SK-N-SH (cell line): Measurements from ENCODE around the gene SBF2. TPM values are rescaled to one million over a fixed set of nuclear protein-coding genes. Genes with fewer than 3 reads are reported as not detected.

Source experiments
- CTCF ChIA-PET: fragments of 300-600, 350-600 bp; formaldehyde crosslinking; extraction: SDS; loops from one replicate; lab custom pipeline; 2021; lab: Yijun Ruan, JAX
- POLR2A ChIA-PET: fragments of 350-600 bp; sonication (Branson Sonifier 250); formaldehyde crosslinking; extraction: SDS; loops from one replicate; lab custom pipeline; 2020; ENCODE audit warnings: antibody characterized with exemption, inconsistent platforms; lab: Yijun Ruan, JAX
- DNase-seq: peaks from one replicate; pipeline ENCODE4 v3.0.0; 2012
- H2AFZ ChIP-seq: fragments of 200-600 bp; sonication (generic); 2 replicates; pipeline ENCODE4 v1.8.1; 2016; ENCODE audit warnings: antibody characterized with exemption, mild to moderate bottlenecking, low read depth
- H3F3A ChIP-seq: fragments of 200-600 bp; sonication (generic); replicated peaks from 2 replicates; pipeline ENCODE3; 2016; ENCODE audit warnings: antibody characterized with exemption, mild to moderate bottlenecking; ENCODE audit not compliant: insufficient read depth
- H3K27ac ChIP-seq, 2 experiments: fragments of 200-500 bp in 1 of 2; fragments of 200-600 bp in 1 of 2; sonication (Bioruptor generic) in 1 of 2; sonication (generic), shearing (Covaris generic) in 1 of 2; 2 replicates each; pipeline versions ENCODE4 v1.5.1 to v1.6.1; 2014 to 2016; ENCODE audit warnings: low read depth in 2 of 2, inconsistent platforms in 1 of 2, low read length in 1 of 2, mild to moderate bottlenecking in 1 of 2, mixed read lengths in 1 of 2
- H3K27me3 ChIP-seq: fragments of 200-600 bp; sonication (generic), shearing (Covaris generic); 2 replicates; pipeline ENCODE4 v1.6.1; 2016; ENCODE audit warnings: mixed run types; ENCODE audit not compliant: insufficient read depth
- H3K36me3 ChIP-seq, 2 experiments: fragments of 200-500 bp in 1 of 2; fragments of 200-600 bp in 1 of 2; sonication (Bioruptor generic) in 1 of 2; sonication (generic) in 1 of 2; replicated peaks in 1 of 2; 2 replicates each; pipeline versions ENCODE3 to v1.5.1; 2014 to 2016; ENCODE audit warnings: low read length in 1 of 2, mild to moderate bottlenecking in 1 of 2; ENCODE audit not compliant: insufficient read depth in 2 of 2, control insufficient read depth in 1 of 2
- H3K4me1 ChIP-seq, 2 experiments: fragments of 200-500 bp in 1 of 2; fragments of 200-600 bp in 1 of 2; sonication (Bioruptor generic) in 1 of 2; sonication (generic), shearing (Covaris generic) in 1 of 2; 2 replicates each; pipeline versions ENCODE4 v1.5.1 to v1.6.1; 2014 to 2016; ENCODE audit warnings: low read depth in 1 of 2, low read length in 1 of 2, mixed run types in 1 of 2; ENCODE audit not compliant: insufficient read depth in 2 of 2, control insufficient read depth in 1 of 2
- H3K4me2 ChIP-seq: fragments of 200-600 bp; sonication (generic), shearing (Covaris generic); 2 replicates; pipeline ENCODE4 v1.6.1; 2017; ENCODE audit warnings: mixed run types
- H3K4me3 ChIP-seq, 2 experiments: fragments of 200-500 bp in 1 of 2; fragments of 200-600 bp in 1 of 2; sonication (Bioruptor generic) in 1 of 2; sonication (generic), shearing (Covaris generic) in 1 of 2; 2 replicates each; pipeline versions ENCODE4 v1.5.1 to v1.8.1; 2014 to 2016; ENCODE audit warnings: low read depth in 2 of 2, inconsistent platforms in 1 of 2, low read length in 1 of 2, mild to moderate bottlenecking in 1 of 2, mixed read lengths in 1 of 2, moderate library complexity in 1 of 2
- H3K79me2 ChIP-seq: fragments of 200-600 bp; sonication (generic); 2 replicates; pipeline ENCODE4 v1.8.1; 2017; ENCODE audit warnings: mild to moderate bottlenecking; ENCODE audit not compliant: insufficient read depth
- H3K9ac ChIP-seq: fragments of 200-600 bp; sonication (generic); 2 replicates; pipeline ENCODE4 v1.6.1; 2017; ENCODE audit warnings: mixed run types
- H3K9me2 ChIP-seq: fragments of 200-600 bp; sonication (generic); 2 replicates; pipeline ENCODE4 v1.6.1; 2017; ENCODE audit warnings: mixed run types
- H3K9me3 ChIP-seq: fragments of 200-600 bp; sonication (generic); 2 replicates; pipeline ENCODE4 v1.6.1; 2017; ENCODE audit warnings: mixed run types, mild to moderate bottlenecking, moderate library complexity
- H4K20me1 ChIP-seq: fragments of 200-600 bp; sonication (generic); 2 replicates; pipeline ENCODE4 v1.6.1; 2017; ENCODE audit warnings: mild to moderate bottlenecking, mixed run types; ENCODE audit not compliant: insufficient read depth
- CHD2 ChIP-seq: fragments of 150-350 bp; IDR thresholded peaks from 2 replicates; pipeline ENCODE4 v1.6.1; 2018; ENCODE audit warnings: low read length; ENCODE audit not compliant: partially characterized antibody
- FOSL2 ChIP-seq: IDR thresholded peaks from 2 replicates; pipeline ENCODE4 v1.4.0; 2012; ENCODE audit warnings: low read depth, mild to moderate bottlenecking, moderate library complexity, borderline replicate concordance
- FOXM1 ChIP-seq: IDR thresholded peaks from 2 replicates; pipeline ENCODE4 v1.4.0; 2012; ENCODE audit warnings: low read depth, mild to moderate bottlenecking
- GATA2 ChIP-seq: sonication (generic); formaldehyde crosslinking; IDR thresholded peaks from 2 replicates; pipeline ENCODE4 v1.5.0; 2020; ENCODE audit warnings: mild to moderate bottlenecking, missing genetic modification reagents
- NFIC ChIP-seq: IDR thresholded peaks from 2 replicates; pipeline ENCODE4 v1.4.0; 2012; ENCODE audit warnings: borderline replicate concordance
- NRF1 ChIP-seq: IDR thresholded peaks from 2 replicates; pipeline ENCODE4 v1.6.1; 2012; ENCODE audit warnings: low read depth, mild to moderate bottlenecking, low read length
- RAD21 ChIP-seq: IDR thresholded peaks from 2 replicates; pipeline ENCODE4 v1.6.1; 2012; ENCODE audit warnings: mild to moderate bottlenecking, low read length
- SIN3A ChIP-seq: IDR thresholded peaks from 2 replicates; pipeline ENCODE4 v1.6.1; 2012; ENCODE audit warnings: low read depth, mild to moderate bottlenecking, low read length, moderate library complexity, borderline replicate concordance
- SMC3 ChIP-seq: IDR thresholded peaks from 2 replicates; pipeline ENCODE4 v1.6.1; 2012; ENCODE audit warnings: low read depth, low read length, improper control_type of control experiment
- TEAD4 ChIP-seq: IDR thresholded peaks from 2 replicates; pipeline ENCODE4 v1.4.0; 2012; ENCODE audit warnings: mild to moderate bottlenecking, borderline replicate concordance; ENCODE audit not compliant: insufficient read depth
- USF1 ChIP-seq: IDR thresholded peaks from 2 replicates; pipeline ENCODE4 v1.4.0; 2012; ENCODE audit warnings: low read depth, borderline replicate concordance
- YY1 ChIP-seq: IDR thresholded peaks from 2 replicates; pipeline ENCODE4 v1.4.0; 2012; ENCODE audit warnings: low read depth, mild to moderate bottlenecking
- WGBS: methylation state at CpG from one replicate; pipeline ENCODE4 v1.1.6; 2017; ENCODE audit warnings: low lambda C conversion rate; 5-methylcytosine and 5-hydroxymethylcytosine counted together
- polyA plus RNA-seq, 3 experiments: library from polyadenylated mRNA; depleted of rRNA; stranded (reverse); fragments of >200 nt; gene quantifications; 2 replicates each; pipeline ENCODE4 v1.2.3, GENCODE V29; 2012
- TF ChIP-seq, protein P1 (sequence below): IDR thresholded peaks from 2 replicates; pipeline ENCODE4 v1.4.0; 2012; ENCODE audit warnings: low read depth, borderline replicate concordance
- TF ChIP-seq, protein P2 (sequence below): IDR thresholded peaks from 2 replicates; pipeline ENCODE4 v1.6.1; 2012; ENCODE audit warnings: mild to moderate bottlenecking, low read depth, low read length, moderate library complexity

The SBF2 gene
- polyA plus RNA-seq, 1 of the 3 experiments (the other 2 are of a cell fraction), result 23.0 TPM

DNA sequence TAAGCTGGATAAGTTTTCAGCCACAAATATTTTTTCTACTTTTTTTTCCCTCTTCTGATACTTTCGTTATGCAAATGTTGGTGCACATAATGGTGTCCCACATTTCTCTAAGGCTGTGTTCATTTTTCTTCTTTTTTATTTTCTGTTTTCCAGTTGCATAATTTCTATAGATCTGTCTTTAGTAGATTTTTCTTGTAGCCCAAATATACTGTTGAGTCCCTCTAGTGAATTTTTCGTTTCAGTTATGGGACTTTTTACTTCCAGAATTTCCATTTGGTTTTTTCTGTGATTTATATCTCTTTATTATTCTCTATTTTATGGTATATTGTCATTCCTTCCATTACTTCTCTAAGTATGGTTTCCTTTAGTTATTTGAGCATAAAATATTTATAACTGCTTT lies 558.1 kb downstream of the SBF2 start:
- Histone ChIP-seq H3K79me2 (no peaks in the 10 kb centered on the region; the same call in 1 of the 2 replicates), H3K36me3 (peaks cover 36 to 69% of the 10 kb centered on the region in 2 experiments), H3K4me2 (no peak overlapping the region), H4K20me1 (no peaks in the 10 kb centered on the region), H3K27ac (no peak overlapping the region), H2AFZ (no peak overlapping the region), H3K9me3 (no peaks in the 10 kb centered on the region), H3K4me1 (no peaks in the 10 kb centered on the region), H3K9ac (no peak overlapping the region), H3F3A (no peaks in the 10 kb centered on the region), H3K9me2 (no peaks in the 10 kb centered on the region), H3K4me3 (no peak overlapping the region), H3K27me3 (no peaks in the 10 kb centered on the region)
- ChIA-PET POLR2A (no interaction called here), CTCF (interaction anchor here (1.3 kb wide), 1 partner anchor 13 kb away, joined by 3 read pairs; no protein-coding TSS in a partner anchor)
- TF ChIP-seq USF1 (no peak), YY1 (no peak), NRF1 (no peak), CHD2 (no peak), SIN3A (no peak), FOSL2 (no peak), RAD21 (no peak), NFIC (no peak), GATA2 (CRISPR knock-in tag) (no peak), SMC3 (no peak), FOXM1 (no peak), TEAD4 (no peak)
- TF ChIP-seq, protein P1, sequence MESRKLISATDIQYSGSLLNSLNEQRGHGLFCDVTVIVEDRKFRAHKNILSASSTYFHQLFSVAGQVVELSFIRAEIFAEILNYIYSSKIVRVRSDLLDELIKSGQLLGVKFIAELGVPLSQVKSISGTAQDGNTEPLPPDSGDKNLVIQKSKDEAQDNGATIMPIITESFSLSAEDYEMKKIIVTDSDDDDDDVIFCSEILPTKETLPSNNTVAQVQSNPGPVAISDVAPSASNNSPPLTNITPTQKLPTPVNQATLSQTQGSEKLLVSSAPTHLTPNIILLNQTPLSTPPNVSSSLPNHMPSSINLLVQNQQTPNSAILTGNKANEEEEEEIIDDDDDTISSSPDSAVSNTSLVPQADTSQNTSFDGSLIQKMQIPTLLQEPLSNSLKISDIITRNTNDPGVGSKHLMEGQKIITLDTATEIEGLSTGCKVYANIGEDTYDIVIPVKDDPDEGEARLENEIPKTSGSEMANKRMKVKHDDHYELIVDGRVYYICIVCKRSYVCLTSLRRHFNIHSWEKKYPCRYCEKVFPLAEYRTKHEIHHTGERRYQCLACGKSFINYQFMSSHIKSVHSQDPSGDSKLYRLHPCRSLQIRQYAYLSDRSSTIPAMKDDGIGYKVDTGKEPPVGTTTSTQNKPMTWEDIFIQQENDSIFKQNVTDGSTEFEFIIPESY, result no peak
- TF ChIP-seq, protein P2, sequence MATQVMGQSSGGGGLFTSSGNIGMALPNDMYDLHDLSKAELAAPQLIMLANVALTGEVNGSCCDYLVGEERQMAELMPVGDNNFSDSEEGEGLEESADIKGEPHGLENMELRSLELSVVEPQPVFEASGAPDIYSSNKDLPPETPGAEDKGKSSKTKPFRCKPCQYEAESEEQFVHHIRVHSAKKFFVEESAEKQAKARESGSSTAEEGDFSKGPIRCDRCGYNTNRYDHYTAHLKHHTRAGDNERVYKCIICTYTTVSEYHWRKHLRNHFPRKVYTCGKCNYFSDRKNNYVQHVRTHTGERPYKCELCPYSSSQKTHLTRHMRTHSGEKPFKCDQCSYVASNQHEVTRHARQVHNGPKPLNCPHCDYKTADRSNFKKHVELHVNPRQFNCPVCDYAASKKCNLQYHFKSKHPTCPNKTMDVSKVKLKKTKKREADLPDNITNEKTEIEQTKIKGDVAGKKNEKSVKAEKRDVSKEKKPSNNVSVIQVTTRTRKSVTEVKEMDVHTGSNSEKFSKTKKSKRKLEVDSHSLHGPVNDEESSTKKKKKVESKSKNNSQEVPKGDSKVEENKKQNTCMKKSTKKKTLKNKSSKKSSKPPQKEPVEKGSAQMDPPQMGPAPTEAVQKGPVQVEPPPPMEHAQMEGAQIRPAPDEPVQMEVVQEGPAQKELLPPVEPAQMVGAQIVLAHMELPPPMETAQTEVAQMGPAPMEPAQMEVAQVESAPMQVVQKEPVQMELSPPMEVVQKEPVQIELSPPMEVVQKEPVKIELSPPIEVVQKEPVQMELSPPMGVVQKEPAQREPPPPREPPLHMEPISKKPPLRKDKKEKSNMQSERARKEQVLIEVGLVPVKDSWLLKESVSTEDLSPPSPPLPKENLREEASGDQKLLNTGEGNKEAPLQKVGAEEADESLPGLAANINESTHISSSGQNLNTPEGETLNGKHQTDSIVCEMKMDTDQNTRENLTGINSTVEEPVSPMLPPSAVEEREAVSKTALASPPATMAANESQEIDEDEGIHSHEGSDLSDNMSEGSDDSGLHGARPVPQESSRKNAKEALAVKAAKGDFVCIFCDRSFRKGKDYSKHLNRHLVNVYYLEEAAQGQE, result no peak
- 96% methylated on average over 2 of the region's 2 CpGs for WGBS
- no peak for DNase-seq
